ENCODE data around the gene SLC16A13.
A peak's percentile ranks its signal among the peaks of the same experiment; 100 is the strongest.

SLC16A13 gene

DNA sequence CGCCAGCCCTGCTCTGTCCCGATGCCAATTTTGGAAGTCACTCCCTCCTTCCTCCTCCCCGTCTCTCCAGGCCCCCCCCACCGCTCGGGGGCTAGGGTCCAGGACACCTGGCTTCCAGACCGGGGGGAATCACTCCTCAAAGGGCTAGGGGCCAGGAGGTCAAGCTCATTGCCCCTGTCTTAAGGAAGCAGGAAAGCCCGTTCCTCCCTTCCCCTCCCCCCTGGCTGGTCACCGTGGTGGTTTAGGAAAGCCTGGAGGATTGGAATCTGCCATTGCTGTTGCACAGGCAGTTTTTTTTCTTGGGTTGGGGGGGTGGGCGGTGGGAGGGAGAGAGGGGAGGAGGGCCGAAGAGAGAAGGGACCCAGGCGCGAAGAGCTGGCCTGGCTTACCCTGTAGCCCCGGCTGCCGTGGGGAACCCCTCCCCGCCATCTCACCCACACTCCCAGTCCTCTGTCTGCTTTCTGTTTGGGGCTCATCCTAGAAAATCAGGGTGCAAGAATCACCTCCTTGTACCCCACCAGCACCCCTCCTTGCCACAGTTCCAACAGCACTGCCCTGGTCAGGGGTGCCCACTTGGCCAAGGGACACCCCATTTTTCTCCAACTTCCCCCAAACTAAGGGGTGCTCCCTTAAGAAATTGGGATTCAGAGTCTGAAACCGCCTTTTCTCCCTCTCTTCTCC lies 15.8 kb upstream of the SLC16A13 start:
- TF ChIP-seq, protein P1, sequence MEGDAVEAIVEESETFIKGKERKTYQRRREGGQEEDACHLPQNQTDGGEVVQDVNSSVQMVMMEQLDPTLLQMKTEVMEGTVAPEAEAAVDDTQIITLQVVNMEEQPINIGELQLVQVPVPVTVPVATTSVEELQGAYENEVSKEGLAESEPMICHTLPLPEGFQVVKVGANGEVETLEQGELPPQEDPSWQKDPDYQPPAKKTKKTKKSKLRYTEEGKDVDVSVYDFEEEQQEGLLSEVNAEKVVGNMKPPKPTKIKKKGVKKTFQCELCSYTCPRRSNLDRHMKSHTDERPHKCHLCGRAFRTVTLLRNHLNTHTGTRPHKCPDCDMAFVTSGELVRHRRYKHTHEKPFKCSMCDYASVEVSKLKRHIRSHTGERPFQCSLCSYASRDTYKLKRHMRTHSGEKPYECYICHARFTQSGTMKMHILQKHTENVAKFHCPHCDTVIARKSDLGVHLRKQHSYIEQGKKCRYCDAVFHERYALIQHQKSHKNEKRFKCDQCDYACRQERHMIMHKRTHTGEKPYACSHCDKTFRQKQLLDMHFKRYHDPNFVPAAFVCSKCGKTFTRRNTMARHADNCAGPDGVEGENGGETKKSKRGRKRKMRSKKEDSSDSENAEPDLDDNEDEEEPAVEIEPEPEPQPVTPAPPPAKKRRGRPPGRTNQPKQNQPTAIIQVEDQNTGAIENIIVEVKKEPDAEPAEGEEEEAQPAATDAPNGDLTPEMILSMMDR (IDR thresholded peaks at IDR 0.05; ENCODE audit: insufficient read depth, missing control alignments), result no peak
- FAIRE-seq (no peak), DNase-seq (ENCODE audit: insufficient read length, low spot score) (no peak)

DNA sequence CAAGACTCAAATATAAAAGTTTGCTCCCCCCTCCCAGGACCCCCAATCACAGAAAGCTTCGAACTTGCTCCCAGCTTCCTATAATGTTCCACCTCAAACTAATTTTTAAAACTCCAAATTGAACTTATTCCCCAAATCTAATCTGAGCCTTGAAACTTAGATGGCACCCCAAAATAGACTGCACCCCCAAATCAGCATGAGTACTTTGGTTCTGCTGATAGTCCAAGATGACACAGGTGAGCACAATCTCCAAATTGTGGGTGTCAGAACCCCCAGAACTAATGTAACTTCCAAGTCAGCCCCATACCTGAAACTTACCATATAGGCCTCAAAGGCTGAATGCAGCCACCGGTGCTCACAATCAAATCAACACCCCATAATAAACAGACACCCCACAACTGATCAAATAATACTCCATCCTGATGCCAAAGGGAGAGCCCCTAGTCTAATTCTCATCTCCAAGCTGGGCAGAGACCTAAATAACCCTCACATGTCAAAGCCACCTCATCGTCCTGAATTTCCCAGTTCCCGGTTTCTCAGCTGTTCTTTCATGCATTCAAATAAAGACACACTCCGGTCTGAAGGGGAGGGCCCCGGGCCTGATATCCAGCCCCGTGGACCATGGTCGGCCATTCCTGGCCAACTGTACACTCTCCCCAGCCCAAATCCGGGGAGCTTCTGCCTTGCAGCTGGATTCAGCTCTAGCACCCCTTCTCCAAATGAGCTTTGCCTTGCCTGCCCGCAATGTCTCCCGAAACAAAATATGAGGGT lies 14.7 kb upstream of the SLC16A13 start:
- DNase-seq (ENCODE audit: insufficient read length, low spot score) (no peak), FAIRE-seq (no peak)
- TF ChIP-seq, protein P1 (IDR thresholded peaks at IDR 0.05; ENCODE audit: insufficient read depth, missing control alignments), result no peak

DNA sequence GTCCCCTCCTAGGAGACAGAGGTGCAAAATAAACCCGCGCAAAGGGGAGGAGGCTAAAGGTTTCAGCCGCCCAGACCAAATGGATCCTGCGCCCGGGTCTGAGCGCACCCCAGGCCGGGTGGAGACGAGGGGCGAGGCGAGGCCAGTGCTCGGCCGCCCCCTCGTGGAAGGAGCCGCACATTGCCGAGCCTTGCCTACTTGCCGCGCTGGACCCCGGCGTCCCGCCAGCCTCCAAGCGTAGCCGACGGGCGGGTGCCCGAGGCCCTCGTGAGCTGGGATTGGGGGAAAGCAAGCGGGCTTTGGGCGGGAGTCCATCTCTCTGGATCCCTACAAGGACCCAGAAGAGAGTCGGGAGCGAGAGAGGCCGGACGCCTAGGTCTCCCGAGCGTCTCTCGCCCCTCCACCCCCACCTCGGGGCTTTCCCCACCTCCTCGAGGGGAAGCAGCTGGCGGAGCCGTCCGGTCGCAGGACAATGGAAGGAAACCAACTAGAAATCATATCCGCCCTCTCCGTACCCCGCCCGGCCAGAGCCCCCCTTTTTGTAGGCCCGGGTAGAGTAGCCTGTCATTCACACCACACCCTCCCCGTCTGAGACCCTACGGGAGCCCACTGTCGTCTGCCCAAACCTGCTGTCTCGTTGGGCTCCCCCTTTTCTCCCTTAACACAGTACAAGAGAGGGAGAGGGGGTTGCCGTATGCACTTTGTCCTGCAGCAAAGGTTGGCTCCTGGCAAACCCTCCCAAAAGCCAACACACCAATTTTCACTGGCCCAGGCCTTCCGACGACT lies 13.6 kb upstream of the SLC16A13 start:
- FAIRE-seq (no peak), DNase-seq (ENCODE audit: insufficient read length, low spot score) (peak; percentile 97)
- TF ChIP-seq, protein P1 (IDR thresholded peaks at IDR 0.05; ENCODE audit: insufficient read depth, missing control alignments), result peak; percentile 51

- no peak for DNase-seq (ENCODE audit: insufficient read length, low spot score)
- TF ChIP-seq, protein P1 (IDR thresholded peaks at IDR 0.05; ENCODE audit: insufficient read depth, missing control alignments), result no peak
- no peak for FAIRE-seq
Observed at GRCh38 chr17:7022781-7023571, 12.8 kb upstream of the SLC16A13 start, which contains the start of gene BCL6B. TSS of gene BCL6B (plus strand) at chr17:7023050. CDS start at chr17:7023672, 622 bp downstream.

GRCh38 chr17:7023576-7024401 lies 12.0 kb upstream of the SLC16A13 start:
- FAIRE-seq (no peak), DNase-seq (ENCODE audit: insufficient read length, low spot score) (no peak)
- TF ChIP-seq, protein P1 (IDR thresholded peaks at IDR 0.05; ENCODE audit: insufficient read depth, missing control alignments), result no peak

- DNase-seq (ENCODE audit: insufficient read length, low spot score), result no peak
- TF ChIP-seq, protein P1 (IDR thresholded peaks at IDR 0.05; ENCODE audit: insufficient read depth, missing control alignments), result no peak
- FAIRE-seq, result no peak
Observed at GRCh38 chr17:7024402-7024785, 11.4 kb upstream of the SLC16A13 start.

All from D721Med (cell line).